DND-41 (cell line): ENCODE data around the gene NXNL1.

Experiments used
- ATAC-seq: fragments of 200-7000 bp; cut with Tn5 transposase; 3 replicates; pipeline ENCODE4 v1.9.1; 2021; ENCODE audit warnings: low read depth; ENCODE audit not compliant: insufficient read depth
- DNase-seq: peaks from one replicate; pipeline ENCODE4 v3.0.0-alpha.2; 2020
- H2AFZ ChIP-seq: 2 replicates; pipeline ENCODE4 v1.6.0; 2012; ENCODE audit warnings: low read depth, low read length
- H3K27ac ChIP-seq: 2 replicates; pipeline ENCODE4 v1.5.1; 2012; ENCODE audit warnings: low read length, inconsistent platforms
- H3K27me3 ChIP-seq: fragments of 200-600 bp; sonication (generic); 2 replicates; pipeline ENCODE4 v1.6.0; 2012; ENCODE audit warnings: low read length, mild to moderate bottlenecking, inconsistent platforms; ENCODE audit not compliant: insufficient read depth, poor library complexity
- H3K36me3 ChIP-seq: 2 replicates; pipeline ENCODE4 v1.5.1; 2012; ENCODE audit warnings: low read length, inconsistent platforms; ENCODE audit not compliant: insufficient read depth
- H3K4me1 ChIP-seq: 2 replicates; pipeline ENCODE4 v1.5.1; 2012; ENCODE audit warnings: mild to moderate bottlenecking, low read length; ENCODE audit not compliant: insufficient read depth
- H3K4me2 ChIP-seq: 2 replicates; pipeline ENCODE4 v1.6.0; 2012; ENCODE audit warnings: mild to moderate bottlenecking, moderate library complexity, low read length, inconsistent platforms; ENCODE audit not compliant: insufficient read depth
- H3K4me3 ChIP-seq, 2 experiments: fragments of 200-600 bp in 1 of 2; shearing (Covaris generic) in 1 of 2; 2 replicates each; pipeline ENCODE4 v1.5.1; 2012 to 2016; ENCODE audit warnings: inconsistent platforms in 2 of 2, low read length in 2 of 2, mild to moderate bottlenecking in 2 of 2, low read depth in 1 of 2, moderate library complexity in 1 of 2
- H3K79me2 ChIP-seq: 2 replicates; pipeline ENCODE4 v1.6.0; 2012; ENCODE audit warnings: low read length, inconsistent platforms; ENCODE audit not compliant: insufficient read depth
- H3K9ac ChIP-seq: 2 replicates; pipeline ENCODE4 v1.6.0; 2012; ENCODE audit warnings: low read depth, mild to moderate bottlenecking, inconsistent platforms, low read length, moderate library complexity
- H3K9me3 ChIP-seq: 2 replicates; pipeline ENCODE4 v1.5.1; 2012; ENCODE audit warnings: low read length, moderate library complexity, mild to moderate bottlenecking, inconsistent platforms; ENCODE audit not compliant: insufficient read depth, severe bottlenecking
- H4K20me1 ChIP-seq: 2 replicates; pipeline ENCODE4 v1.6.0; 2012; ENCODE audit warnings: low read length; ENCODE audit not compliant: insufficient read depth
- CTCF ChIP-seq: IDR thresholded peaks from 2 replicates; pipeline ENCODE4 v1.5.1; 2012; ENCODE audit warnings: borderline replicate concordance, low read length, moderate library complexity, mild to moderate bottlenecking; ENCODE audit not compliant: poor library complexity, severe bottlenecking; ENCODE audit errors: extremely low read depth
- EZH2 ChIP-seq: IDR thresholded peaks from 3 replicates; pipeline ENCODE4 v1.6.1; 2012; ENCODE audit warnings: borderline replicate concordance, low read depth, mild to moderate bottlenecking, moderate library complexity, low read length, inconsistent platforms; ENCODE audit not compliant: severe bottlenecking

Gene NXNL1

GRCh38 chr19:17473041-17473440 lies 12.3 kb upstream of the NXNL1 start:
- DNase-seq (no peak), ATAC-seq (no peak)
- Histone ChIP-seq H2AFZ (no peak overlapping the region), H3K9me3 (no peaks in the 10 kb centered on the region), H3K27ac (no peak overlapping the region), H3K79me2 (no peaks in the 10 kb centered on the region), H3K9ac (no peak overlapping the region), H3K4me3 (no peak overlapping the region), H3K4me1 (peaks cover 18% of the 10 kb centered on the region), H4K20me1 (no peaks in the 10 kb centered on the region), H3K27me3 (no peaks in the 10 kb centered on the region), H3K4me2 (no peak overlapping the region), H3K36me3 (no peaks in the 10 kb centered on the region)
- TF ChIP-seq CTCF (no peak), EZH2 (no peak)

GRCh38 chr19:17471410-17472125 lies 10.8 kb upstream of the NXNL1 start:
- TF ChIP-seq EZH2 (no peak), CTCF (no peak)
- Histone ChIP-seq H3K27me3 (no peaks in the 10 kb centered on the region), H3K4me1 (peaks cover 18% of the 10 kb centered on the region), H3K4me3 (peak overlapping the region; percentile 31 to 78; a peak in 3 of 4 replicates), H3K9ac (peak overlapping the region; percentile 66), H3K9me3 (no peaks in the 10 kb centered on the region), H2AFZ (peak overlapping the region; percentile 66), H4K20me1 (no peaks in the 10 kb centered on the region), H3K79me2 (no peaks in the 10 kb centered on the region), H3K4me2 (peak overlapping the region; percentile 98), H3K27ac (peak overlapping the region; percentile 41; the same call in 1 of the 2 replicates), H3K36me3 (no peaks in the 10 kb centered on the region)
- DNase-seq, result no peak
- ATAC-seq, result no peak

GRCh38 chr19:17470068-17470841 lies 9.5 kb upstream of the NXNL1 start, which contains the start of gene SLC27A1:
Gene SLC27A1, plus strand, starts transcription at chr19:17470524. Its CDS starts 17 bp downstream, at chr19:17470541.
- no peak for TF ChIP-seq EZH2
- peak; percentile 9 for TF ChIP-seq CTCF
- peak within 1 kb of the TSS; percentile 61 for H3K27ac ChIP-seq
- H3K79me2 ChIP-seq, result no peaks in the 10 kb centered on the region
- DNase-seq, result peak; percentile 95
- no peaks in the 10 kb centered on the region for H4K20me1 ChIP-seq
- H3K36me3 ChIP-seq, result no peaks in the 10 kb centered on the region
- peak within 1 kb of the TSS; percentile 31 to 78; a peak in 3 of 4 replicates for H3K4me3 ChIP-seq
- H3K4me2 ChIP-seq, result peak within 1 kb of the TSS; percentile 98
- H3K9ac ChIP-seq, result peak within 1 kb of the TSS; percentile 66
- H2AFZ ChIP-seq, result peak within 1 kb of the TSS; percentile 90
- no peaks in the 10 kb centered on the region for H3K27me3 ChIP-seq
- no peaks in the 10 kb centered on the region for H3K9me3 ChIP-seq
- peaks cover 24% of the 10 kb centered on the region for H3K4me1 ChIP-seq
- peak; percentile 87 for ATAC-seq
